Measurements from ENCODE around the gene ZMIZ1.

DNA sequence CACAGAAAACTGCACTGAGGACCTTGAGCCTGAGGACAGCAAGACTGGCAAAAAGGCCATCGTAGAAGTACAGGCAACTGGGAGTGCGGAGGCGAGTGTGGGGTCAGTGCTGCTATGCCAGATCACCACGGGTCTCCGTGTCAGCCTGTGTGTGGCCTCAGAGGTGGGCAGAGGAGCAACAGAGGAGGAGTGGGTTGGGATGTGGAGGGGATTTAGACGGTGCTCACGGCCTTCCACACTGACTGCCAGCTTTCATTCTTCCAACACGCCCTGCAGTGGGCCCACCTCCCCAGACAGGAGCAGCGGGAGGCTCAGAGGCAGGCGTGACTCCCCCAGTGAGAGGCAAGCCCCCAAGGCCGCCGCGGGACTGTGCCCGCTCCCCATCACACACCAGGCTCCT lies 17.0 kb upstream of the ZMIZ1 start:
- TF ChIP-seq, protein P1, sequence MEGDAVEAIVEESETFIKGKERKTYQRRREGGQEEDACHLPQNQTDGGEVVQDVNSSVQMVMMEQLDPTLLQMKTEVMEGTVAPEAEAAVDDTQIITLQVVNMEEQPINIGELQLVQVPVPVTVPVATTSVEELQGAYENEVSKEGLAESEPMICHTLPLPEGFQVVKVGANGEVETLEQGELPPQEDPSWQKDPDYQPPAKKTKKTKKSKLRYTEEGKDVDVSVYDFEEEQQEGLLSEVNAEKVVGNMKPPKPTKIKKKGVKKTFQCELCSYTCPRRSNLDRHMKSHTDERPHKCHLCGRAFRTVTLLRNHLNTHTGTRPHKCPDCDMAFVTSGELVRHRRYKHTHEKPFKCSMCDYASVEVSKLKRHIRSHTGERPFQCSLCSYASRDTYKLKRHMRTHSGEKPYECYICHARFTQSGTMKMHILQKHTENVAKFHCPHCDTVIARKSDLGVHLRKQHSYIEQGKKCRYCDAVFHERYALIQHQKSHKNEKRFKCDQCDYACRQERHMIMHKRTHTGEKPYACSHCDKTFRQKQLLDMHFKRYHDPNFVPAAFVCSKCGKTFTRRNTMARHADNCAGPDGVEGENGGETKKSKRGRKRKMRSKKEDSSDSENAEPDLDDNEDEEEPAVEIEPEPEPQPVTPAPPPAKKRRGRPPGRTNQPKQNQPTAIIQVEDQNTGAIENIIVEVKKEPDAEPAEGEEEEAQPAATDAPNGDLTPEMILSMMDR (IDR thresholded peaks at IDR 0.05) = no peak
- TF ChIP-seq MYC (IDR thresholded peaks at IDR 0.05; ENCODE audit: borderline replicate concordance, low read length) (no peak), RAD21 (conservative IDR thresholded peaks at IDR 0.05 in 1 of 2, IDR thresholded peaks at IDR 0.05 in 1 of 2) (no peak), EP300 (IDR thresholded peaks at IDR 0.05) (no peak), POLR2A (IDR thresholded peaks at IDR 0.05; ENCODE audit: low read length) (no peak), RCOR1 (IDR thresholded peaks at IDR 0.05; ENCODE audit: low read depth, low read length) (no peak)
- TF ChIP-seq, protein P2, sequence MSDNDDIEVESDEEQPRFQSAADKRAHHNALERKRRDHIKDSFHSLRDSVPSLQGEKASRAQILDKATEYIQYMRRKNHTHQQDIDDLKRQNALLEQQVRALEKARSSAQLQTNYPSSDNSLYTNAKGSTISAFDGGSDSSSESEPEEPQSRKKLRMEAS (IDR thresholded peaks at IDR 0.05) = no peak
